Coronary artery (tissue), 2 donors: ENCODE data around the gene LIN28A.

Source experiments
- DNase-seq: peaks from one replicate; pipeline ENCODE4 v3.0.0-alpha.2; 2017; ENCODE audit warnings: low spot score
- H3K27ac ChIP-seq, 2 donors: fragments of 200-600 bp; sonication (generic); one replicate each; pipeline ENCODE4 v1.5.1; 2016 to 2019
- H3K4me3 ChIP-seq: fragments of 200-600 bp; sonication (generic); 2 replicates; pipeline ENCODE4 v1.5.1; 2016; ENCODE audit warnings: mild to moderate bottlenecking, moderate library complexity
- TF ChIP-seq, protein P1 (sequence below): fragments of 200-600 bp; sonication (generic); IDR thresholded peaks from one replicate; pipeline ENCODE4 v1.5.1; 2019; ENCODE audit warnings: antibody characterized with exemption

The LIN28A gene

GRCh38 chr1:26434161-26434752 lies 23.6 kb downstream of the LIN28A start:
- no peak for DNase-seq
- TF ChIP-seq, protein P1, sequence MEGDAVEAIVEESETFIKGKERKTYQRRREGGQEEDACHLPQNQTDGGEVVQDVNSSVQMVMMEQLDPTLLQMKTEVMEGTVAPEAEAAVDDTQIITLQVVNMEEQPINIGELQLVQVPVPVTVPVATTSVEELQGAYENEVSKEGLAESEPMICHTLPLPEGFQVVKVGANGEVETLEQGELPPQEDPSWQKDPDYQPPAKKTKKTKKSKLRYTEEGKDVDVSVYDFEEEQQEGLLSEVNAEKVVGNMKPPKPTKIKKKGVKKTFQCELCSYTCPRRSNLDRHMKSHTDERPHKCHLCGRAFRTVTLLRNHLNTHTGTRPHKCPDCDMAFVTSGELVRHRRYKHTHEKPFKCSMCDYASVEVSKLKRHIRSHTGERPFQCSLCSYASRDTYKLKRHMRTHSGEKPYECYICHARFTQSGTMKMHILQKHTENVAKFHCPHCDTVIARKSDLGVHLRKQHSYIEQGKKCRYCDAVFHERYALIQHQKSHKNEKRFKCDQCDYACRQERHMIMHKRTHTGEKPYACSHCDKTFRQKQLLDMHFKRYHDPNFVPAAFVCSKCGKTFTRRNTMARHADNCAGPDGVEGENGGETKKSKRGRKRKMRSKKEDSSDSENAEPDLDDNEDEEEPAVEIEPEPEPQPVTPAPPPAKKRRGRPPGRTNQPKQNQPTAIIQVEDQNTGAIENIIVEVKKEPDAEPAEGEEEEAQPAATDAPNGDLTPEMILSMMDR: no peak
- no peak overlapping the region for H3K27ac ChIP-seq
- H3K4me3 ChIP-seq: no peak overlapping the region

DNA sequence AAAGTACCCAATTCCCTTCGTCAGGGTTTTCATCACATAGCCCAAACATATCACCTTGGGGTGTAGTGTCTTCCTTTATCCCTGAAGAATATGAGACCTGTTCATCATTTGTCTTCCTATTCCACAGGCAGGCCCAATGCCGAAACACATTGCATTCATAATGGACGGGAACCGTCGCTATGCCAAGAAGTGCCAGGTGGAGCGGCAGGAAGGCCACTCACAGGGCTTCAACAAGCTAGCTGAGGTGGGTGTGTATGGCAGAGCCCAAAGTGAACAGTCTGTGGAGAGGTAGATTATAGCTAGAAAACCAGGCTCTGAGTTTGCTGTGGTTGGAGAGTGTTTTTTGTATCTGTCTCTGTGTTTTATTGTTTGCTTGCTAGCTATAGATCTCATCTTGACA lies 27.4 kb downstream of the LIN28A start:
- H3K27ac ChIP-seq: no peak overlapping the region
- H3K4me3 ChIP-seq: no peak overlapping the region
- DNase-seq: no peak
- TF ChIP-seq, protein P1: no peak

GRCh38 chr1:26440259-26440658 lies 29.6 kb downstream of the LIN28A start:
- no peak for DNase-seq
- TF ChIP-seq, protein P1: no peak
- no peak overlapping the region for H3K4me3 ChIP-seq
- H3K27ac ChIP-seq: no peak overlapping the region

GRCh38 chr1:26449868-26450267 lies 39.3 kb downstream of the LIN28A start:
- H3K4me3 ChIP-seq: no peak overlapping the region
- TF ChIP-seq, protein P1: no peak

GRCh38 chr1:26450908-26451307 lies 40.3 kb downstream of the LIN28A start:
- TF ChIP-seq, protein P1: no peak
- no peak for DNase-seq
- no peak overlapping the region for H3K4me3 ChIP-seq
- no peak overlapping the region for H3K27ac ChIP-seq

More at GRCh38 chr1:26449868-26450267, 39.3 kb downstream of the LIN28A start:
- no peak overlapping the region for H3K27ac ChIP-seq
- no peak for DNase-seq

- TF ChIP-seq, protein P1: no peak
- Histone ChIP-seq H3K27ac (no peak overlapping the region), H3K4me3 (no peak overlapping the region)
- DNase-seq: no peak
Observed at GRCh38 chr1:26452459-26453183, 42.0 kb downstream of the LIN28A start.

DNA sequence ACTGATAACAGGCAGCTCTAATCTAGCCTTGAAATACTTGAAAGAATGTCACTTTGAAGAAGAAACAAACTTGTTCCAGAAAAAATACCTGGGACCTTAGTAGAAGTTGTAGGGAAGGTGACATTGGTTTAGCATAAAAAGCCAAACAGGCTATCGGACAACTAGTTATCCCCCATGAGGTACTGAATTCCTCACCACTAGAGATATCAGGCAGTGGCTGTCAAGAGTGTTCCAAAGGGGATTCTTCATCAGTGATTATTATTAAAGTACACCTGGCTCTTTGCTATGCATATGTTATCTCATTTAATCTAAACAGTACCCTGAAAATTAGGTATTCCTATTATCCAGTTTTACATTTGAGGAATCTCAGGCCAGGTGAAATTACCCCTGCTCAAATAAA lies 48.5 kb downstream of the LIN28A start:
- no peak for DNase-seq
- TF ChIP-seq, protein P1: no peak
- H3K4me3 ChIP-seq: no peak overlapping the region
- H3K27ac ChIP-seq: no peak overlapping the region
